ENCODE data around the gene ERCC6L2.

The ERCC6L2 gene

DNA sequence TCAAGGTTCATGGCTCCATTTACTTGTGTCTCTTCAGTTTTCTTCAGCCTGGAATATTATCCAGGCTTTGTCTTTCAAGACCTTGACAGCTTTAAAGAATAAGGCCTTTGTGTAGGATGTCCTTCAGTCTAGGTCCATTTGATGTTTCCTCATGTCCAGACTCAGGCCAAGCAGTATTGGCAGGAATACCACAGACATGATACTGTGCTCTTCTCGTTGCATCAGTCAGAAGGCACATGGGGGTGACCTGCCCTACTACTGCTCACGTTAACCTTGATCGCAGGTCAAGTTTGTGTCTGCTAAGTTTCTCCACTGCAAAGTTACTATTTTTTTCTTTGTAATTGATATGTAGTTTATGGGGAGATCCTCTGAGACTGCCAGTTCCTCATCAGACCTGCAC lies 88.2 kb downstream of the ERCC6L2 start:
- Mint-ChIP-seq H3K9me3 (ENCODE audit: low read depth) (peaks cover 13% of the 10 kb centered on the region), H3K27ac (no peak overlapping the region), H3K27me3 (no peaks in the 10 kb centered on the region), H3K4me3 (no peak overlapping the region), H3K4me1 (ENCODE audit: low read depth) (peaks cover 2% of the 10 kb centered on the region), H3K36me3 (peaks cover 20% of the 10 kb centered on the region)

DNA sequence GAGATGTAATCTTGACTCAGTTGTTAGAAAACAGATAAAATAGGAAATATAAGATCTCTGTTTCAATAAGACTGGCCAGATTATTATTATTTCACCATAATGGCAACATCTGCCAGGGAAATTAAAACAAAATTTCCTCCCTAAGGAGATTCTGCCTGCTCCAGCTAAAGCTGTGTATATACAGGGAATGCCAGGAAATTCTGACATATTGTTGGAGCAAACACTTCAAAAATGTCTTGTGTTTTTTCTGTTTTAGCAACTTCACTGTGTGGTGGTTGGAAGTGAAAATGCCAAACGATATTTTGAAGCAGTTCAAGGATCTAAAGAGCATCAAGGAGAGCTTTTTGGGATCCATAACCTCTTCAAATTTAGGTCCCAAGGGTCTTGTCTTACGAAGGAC lies 90.8 kb downstream of the ERCC6L2 start:
- H3K27me3 Mint-ChIP-seq: no peaks in the 10 kb centered on the region
- H3K27ac Mint-ChIP-seq: no peak overlapping the region
- H3K9me3 Mint-ChIP-seq (ENCODE audit: low read depth): peaks cover 3% of the 10 kb centered on the region
- H3K36me3 Mint-ChIP-seq: peaks cover 13% of the 10 kb centered on the region
- no peaks in the 10 kb centered on the region for H3K4me1 Mint-ChIP-seq (ENCODE audit: low read depth)
- no peak overlapping the region for H3K4me3 Mint-ChIP-seq

DNA sequence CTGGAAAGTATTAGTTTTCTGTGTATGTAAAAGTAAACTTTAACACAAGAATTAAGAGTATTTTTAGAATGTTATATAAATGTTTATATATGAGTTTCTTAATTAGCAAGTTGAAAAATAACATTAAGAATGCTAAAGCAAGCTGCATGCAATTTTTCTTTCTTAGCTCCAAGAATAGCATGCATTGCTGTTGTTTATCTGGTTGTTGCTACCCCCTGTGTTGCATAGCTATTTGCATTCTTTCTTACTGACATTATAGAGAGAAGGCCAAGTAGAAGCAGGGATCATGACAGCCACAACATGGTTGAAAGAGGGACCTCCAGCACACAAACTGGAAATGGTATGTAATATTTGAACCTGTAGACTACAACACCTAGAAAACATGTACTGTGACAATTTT lies 94.8 kb downstream of the ERCC6L2 start:
- no peak overlapping the region for H3K4me3 Mint-ChIP-seq
- no peak overlapping the region for H3K27ac Mint-ChIP-seq
- peaks cover 11% of the 10 kb centered on the region for H3K4me1 Mint-ChIP-seq (ENCODE audit: low read depth)
- H3K27me3 Mint-ChIP-seq: no peaks in the 10 kb centered on the region
- peaks cover 21% of the 10 kb centered on the region for H3K36me3 Mint-ChIP-seq
- no peaks in the 10 kb centered on the region for H3K9me3 Mint-ChIP-seq (ENCODE audit: low read depth)

DNA sequence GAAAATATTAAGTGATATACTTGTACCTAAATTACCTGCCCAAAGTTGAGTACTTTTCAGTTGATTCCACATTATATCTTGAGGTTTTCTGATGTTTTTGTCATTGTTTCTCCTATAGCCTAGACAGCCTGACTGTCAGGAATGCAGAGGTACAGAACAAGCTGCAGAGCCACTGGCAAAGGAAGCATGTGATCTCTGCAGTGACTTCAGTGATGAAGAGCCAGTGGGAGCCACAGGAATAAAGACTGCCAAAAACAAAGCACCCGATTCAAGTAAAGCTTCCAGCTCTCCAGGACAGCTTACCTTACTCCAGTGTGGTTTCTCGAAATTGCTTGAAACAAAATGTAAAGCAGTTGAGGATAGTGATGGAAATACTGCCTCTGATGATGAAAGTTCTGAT lies 96.3 kb downstream of the ERCC6L2 start:
- Mint-ChIP-seq H3K36me3 (peaks cover 28% of the 10 kb centered on the region), H3K27me3 (no peaks in the 10 kb centered on the region)

DNA sequence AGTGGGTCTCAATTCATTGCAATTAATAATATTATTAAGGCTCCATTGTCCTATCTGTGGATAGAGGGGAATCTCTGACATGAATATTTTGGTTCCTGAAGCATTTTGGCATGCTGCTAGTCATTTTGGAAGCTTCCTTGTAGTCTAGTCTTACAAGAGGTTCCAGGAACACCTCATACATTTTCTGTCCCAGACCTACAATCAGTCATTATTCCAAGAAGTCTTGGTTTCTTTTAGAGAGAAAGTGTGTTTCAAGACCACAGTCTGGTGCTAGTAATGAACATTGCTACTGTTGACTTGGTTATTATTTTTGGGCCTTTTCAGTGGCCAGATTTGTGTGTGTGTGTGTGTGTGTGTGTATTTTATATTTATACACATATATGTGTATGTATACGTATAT lies 98.9 kb downstream of the ERCC6L2 start:
- peaks cover 17% of the 10 kb centered on the region for H3K4me1 Mint-ChIP-seq (ENCODE audit: low read depth)
- H3K4me3 Mint-ChIP-seq: no peak overlapping the region
- no peaks in the 10 kb centered on the region for H3K9me3 Mint-ChIP-seq (ENCODE audit: low read depth)
- H3K27me3 Mint-ChIP-seq: no peaks in the 10 kb centered on the region
- H3K27ac Mint-ChIP-seq: no peak overlapping the region
- peaks cover 34% of the 10 kb centered on the region for H3K36me3 Mint-ChIP-seq

More for the DNA sequence above, 96.3 kb downstream of the ERCC6L2 start:
- H3K27ac Mint-ChIP-seq: peak overlapping the region; percentile 25
- no peaks in the 10 kb centered on the region for H3K9me3 Mint-ChIP-seq (ENCODE audit: low read depth)
- H3K4me1 Mint-ChIP-seq (ENCODE audit: low read depth): peaks cover 16% of the 10 kb centered on the region
- no peak overlapping the region for H3K4me3 Mint-ChIP-seq

DNA sequence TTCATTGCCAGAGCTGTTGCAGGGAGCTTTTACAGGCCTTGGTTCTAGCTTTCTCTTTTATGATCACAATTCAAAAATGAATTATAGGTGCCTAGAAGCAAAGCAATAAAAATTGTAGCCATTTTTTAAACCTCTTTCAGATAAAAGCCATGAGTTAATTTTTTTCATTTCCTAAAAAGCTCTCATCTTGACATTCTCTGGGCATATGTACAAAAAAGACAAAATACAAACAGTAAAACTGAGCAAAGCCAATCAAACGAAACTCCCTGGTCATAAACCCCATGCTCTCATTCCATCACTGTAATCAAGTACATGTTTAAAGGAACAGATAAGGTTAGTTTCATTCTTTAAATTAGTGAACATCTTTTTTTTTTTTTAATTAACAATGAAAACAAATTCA lies 101.9 kb downstream of the ERCC6L2 start:
- no peaks in the 10 kb centered on the region for H3K27me3 Mint-ChIP-seq
- H3K4me3 Mint-ChIP-seq: no peak overlapping the region
- no peaks in the 10 kb centered on the region for H3K9me3 Mint-ChIP-seq (ENCODE audit: low read depth)
- peaks cover 38% of the 10 kb centered on the region for H3K4me1 Mint-ChIP-seq (ENCODE audit: low read depth)
- peaks cover 32% of the 10 kb centered on the region for H3K36me3 Mint-ChIP-seq
- no peak overlapping the region for H3K27ac Mint-ChIP-seq

DNA sequence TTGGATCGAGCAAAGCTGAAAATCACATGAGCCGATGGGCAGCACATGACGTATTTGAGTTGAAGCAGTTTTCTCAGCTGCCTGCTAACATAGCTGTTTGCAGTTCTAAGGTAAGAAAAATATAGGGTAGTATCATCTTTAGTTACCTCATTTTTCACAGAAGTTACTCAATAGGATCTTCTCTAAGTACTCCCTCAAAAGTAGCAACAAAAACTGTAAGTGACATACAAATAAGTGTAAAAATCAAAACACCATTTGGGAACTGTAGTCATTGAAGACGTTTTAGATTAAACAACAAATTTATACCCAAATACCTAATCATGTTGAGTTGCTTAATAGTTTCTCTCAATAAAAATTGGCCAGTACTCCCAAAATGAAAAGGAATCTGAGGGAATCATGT lies 102.6 kb downstream of the ERCC6L2 start:
- no peak overlapping the region for H3K27ac Mint-ChIP-seq
- H3K9me3 Mint-ChIP-seq (ENCODE audit: low read depth): no peaks in the 10 kb centered on the region
- H3K4me1 Mint-ChIP-seq (ENCODE audit: low read depth): peaks cover 40% of the 10 kb centered on the region
- no peak overlapping the region for H3K4me3 Mint-ChIP-seq
- no peaks in the 10 kb centered on the region for H3K27me3 Mint-ChIP-seq
- H3K36me3 Mint-ChIP-seq: peaks cover 27% of the 10 kb centered on the region

DNA sequence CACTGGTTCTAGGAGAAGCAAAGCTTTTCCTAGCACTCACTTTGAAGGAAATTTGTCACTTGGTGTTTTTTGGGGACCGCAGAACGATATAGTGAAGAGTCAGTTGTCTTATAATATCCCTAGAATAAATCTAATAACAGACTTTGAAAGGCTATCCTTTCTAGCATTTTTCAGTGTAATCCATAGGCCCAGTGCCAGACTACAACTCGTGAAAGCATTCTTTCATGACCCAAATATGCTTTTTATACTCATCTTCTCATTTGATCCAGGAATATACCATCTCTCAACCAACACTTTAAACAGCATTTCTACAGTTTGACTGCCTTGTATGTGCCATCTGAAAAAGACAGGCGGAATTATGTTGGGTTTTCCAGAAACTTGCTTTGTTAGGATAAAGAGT lies 104.0 kb downstream of the ERCC6L2 start:
- no peak overlapping the region for H3K27ac Mint-ChIP-seq
- H3K36me3 Mint-ChIP-seq: peaks cover 25% of the 10 kb centered on the region
- no peaks in the 10 kb centered on the region for H3K27me3 Mint-ChIP-seq
- no peaks in the 10 kb centered on the region for H3K9me3 Mint-ChIP-seq (ENCODE audit: low read depth)
- peaks cover 39% of the 10 kb centered on the region for H3K4me1 Mint-ChIP-seq (ENCODE audit: low read depth)
- H3K4me3 Mint-ChIP-seq: no peak overlapping the region

DNA sequence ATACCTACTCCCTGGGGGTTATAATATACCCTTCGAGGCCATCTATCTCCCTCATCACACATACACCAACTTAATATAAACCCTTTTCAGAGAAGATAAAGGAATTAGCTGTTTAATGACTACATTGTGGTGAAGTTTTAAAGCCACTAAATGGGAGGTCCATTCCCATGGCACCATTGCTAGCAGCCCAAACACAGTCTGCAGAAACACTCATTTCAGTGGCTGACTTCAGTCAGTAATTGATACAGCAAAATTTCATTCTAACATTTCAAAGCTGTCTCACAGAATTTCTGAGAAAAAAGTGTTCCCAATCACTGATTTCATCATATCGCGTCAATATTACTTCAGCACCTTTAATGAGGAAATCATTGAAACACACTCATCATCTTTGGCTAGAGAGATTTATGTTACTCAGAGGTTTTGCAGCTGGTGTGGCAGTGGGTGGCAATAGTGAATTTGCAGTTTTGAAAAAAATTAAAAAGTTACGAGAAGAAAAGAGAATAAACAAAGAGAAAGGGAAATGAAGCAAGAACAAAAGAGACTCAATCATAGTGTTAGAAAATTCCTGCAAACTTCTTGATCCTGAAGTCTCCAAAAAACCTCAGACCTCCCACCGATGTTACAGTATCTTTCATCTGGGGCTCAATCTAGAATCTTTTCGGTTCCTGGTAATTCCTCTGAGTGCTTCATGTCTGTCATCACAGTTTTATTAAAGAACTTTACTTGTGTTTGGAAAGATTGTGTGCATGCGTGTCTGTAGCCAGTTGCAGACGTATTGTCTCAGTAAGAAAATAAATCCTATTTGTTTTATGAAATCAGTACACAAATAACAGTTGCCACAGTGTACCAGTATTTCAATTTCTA lies 105.0 kb downstream of the ERCC6L2 start:
- peak overlapping the region; percentile 24 for H3K27ac Mint-ChIP-seq
- peaks cover 27% of the 10 kb centered on the region for H3K36me3 Mint-ChIP-seq
- no peaks in the 10 kb centered on the region for H3K27me3 Mint-ChIP-seq
- no peak overlapping the region for H3K4me3 Mint-ChIP-seq
- no peaks in the 10 kb centered on the region for H3K9me3 Mint-ChIP-seq (ENCODE audit: low read depth)
- peaks cover 30% of the 10 kb centered on the region for H3K4me1 Mint-ChIP-seq (ENCODE audit: low read depth)

DNA sequence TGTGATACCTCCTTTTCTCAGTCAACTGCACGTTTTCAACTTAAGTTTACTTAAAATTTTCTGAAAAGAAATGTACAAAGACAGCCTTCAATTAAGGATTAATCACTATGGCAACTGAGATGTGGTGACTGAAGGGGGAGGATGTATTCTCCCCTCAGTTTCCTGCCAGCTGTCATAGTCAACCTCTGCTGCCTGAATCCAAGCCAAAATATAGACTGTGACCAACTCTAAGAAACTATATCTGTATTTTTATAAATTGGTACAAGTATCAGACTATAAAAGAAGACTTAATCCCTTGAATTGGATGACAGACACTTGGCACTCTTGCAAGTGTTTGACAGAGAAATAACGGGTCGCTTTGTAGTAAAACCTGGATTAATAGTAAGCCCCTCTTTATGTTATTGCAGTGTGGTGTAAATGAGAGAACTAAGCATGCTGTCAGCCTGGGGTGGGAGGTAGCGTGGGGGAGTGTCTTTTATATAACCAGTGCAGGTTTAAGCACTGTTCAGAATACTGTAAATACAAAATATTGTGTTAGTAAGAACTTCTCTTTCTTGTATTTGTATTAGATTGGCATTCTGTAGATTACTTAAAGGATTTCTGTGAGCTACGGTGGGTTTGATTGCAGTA lies 106.4 kb downstream of the ERCC6L2 start:
- no peaks in the 10 kb centered on the region for H3K27me3 Mint-ChIP-seq
- H3K4me3 Mint-ChIP-seq: peak overlapping the region; percentile 46
- peak overlapping the region; percentile 47 for H3K27ac Mint-ChIP-seq
- peaks cover 31% of the 10 kb centered on the region for H3K36me3 Mint-ChIP-seq
- H3K9me3 Mint-ChIP-seq (ENCODE audit: low read depth): no peaks in the 10 kb centered on the region
- H3K4me1 Mint-ChIP-seq (ENCODE audit: low read depth): peaks cover 27% of the 10 kb centered on the region

DNA sequence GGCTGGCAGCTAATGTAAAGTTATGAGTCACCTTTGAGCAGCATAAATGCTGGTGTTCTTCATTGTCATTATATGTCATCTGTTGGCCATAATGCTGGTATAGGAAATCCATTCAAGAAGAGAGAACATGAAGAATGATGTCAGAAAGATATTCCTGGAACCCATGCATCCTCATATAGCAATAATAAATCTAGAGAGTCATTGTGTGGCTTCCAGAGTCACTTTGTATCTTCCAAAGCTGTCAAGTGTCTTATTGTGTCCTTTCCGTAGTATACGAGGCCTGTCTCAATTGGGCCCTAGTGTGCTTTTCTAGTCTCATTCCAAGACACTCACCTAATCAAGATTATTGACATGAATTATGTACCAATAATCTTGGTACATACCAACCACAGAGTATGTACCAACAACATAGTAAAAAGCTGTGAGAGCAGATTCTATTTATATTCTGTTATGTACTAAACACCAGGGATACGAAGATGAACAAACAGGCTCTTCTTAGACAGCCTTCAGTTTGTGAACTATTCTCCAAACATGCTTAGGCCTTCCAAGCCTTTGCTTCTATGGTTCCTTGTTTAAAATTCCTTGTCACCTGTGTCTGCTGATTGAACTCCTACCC lies 110.1 kb downstream of the ERCC6L2 start:
- Mint-ChIP-seq H3K4me3 (no peak overlapping the region), H3K36me3 (peaks cover 28% of the 10 kb centered on the region), H3K9me3 (ENCODE audit: low read depth) (no peaks in the 10 kb centered on the region), H3K4me1 (ENCODE audit: low read depth) (peaks cover 20% of the 10 kb centered on the region), H3K27ac (no peak overlapping the region), H3K27me3 (no peaks in the 10 kb centered on the region)

DNA sequence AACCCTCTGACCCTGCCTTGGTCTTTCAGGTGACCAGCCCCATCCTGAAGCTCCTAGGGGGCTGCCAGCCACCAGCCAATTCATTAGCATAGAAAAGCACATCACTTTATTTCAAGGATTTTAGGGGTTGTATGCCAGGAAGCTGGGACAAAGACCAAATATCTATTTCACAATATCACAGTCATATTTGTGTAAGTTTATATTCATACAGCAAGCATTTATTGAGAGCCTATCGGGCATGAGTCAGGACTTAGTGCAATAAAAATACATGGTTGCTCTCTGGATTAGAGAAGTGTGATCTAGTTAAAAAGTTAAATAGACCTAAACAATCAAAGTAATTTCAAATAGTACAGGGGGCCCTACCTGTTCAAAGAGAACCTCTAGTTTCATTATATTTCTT lies 113.8 kb downstream of the ERCC6L2 start:
- Mint-ChIP-seq H3K27me3 (no peaks in the 10 kb centered on the region), H3K4me1 (ENCODE audit: low read depth) (peaks cover 19% of the 10 kb centered on the region), H3K4me3 (no peak overlapping the region), H3K27ac (no peak overlapping the region), H3K36me3 (peaks cover 32% of the 10 kb centered on the region), H3K9me3 (ENCODE audit: low read depth) (no peaks in the 10 kb centered on the region)

DNA sequence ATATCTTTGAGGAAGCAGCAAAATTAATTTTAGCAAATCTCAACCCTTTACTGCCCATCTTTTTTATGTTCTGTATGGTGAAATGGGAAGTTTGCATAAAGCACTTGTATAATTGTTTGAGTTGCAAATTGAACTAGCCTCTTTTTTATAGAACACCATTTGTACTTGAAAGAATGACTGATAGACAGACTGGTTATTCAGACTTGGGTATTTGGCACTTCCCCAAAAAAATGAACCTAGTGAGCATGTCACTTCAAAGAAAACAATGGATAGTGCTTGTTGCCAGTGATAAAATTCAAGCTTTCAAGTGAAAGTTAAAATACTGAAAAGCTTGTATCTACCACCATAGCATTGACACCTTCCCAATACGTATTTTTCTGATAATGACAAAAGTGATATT lies 115.8 kb downstream of the ERCC6L2 start:
- Mint-ChIP-seq H3K27me3 (no peaks in the 10 kb centered on the region), H3K4me1 (ENCODE audit: low read depth) (peaks cover 35% of the 10 kb centered on the region), H3K36me3 (peaks cover 31% of the 10 kb centered on the region), H3K27ac (no peak overlapping the region), H3K9me3 (ENCODE audit: low read depth) (no peaks in the 10 kb centered on the region), H3K4me3 (no peak overlapping the region)

DNA sequence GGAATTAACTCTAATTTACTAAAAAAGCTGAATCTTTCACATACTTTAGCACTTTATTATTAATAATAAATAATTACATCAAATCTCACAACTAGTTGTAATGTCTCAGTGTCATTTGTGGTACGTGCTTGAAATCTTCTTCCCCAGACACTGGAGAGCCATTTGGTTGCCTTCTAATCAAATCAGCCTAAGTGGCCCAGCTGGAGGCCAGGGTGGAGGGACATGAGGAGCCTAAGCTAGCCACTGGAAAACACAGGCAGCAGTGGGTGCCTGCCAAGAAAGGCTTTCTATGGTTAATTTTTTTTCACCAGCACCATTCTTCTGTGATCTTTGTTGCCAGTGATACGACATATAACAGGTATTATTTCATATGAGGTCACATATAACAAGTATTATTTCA lies 117.0 kb downstream of the ERCC6L2 start:
- H3K27me3 Mint-ChIP-seq: no peaks in the 10 kb centered on the region
- peaks cover 32% of the 10 kb centered on the region for H3K36me3 Mint-ChIP-seq
- no peaks in the 10 kb centered on the region for H3K9me3 Mint-ChIP-seq (ENCODE audit: low read depth)
- H3K4me3 Mint-ChIP-seq: no peak overlapping the region
- peak overlapping the region; percentile 95 for H3K27ac Mint-ChIP-seq
- peaks cover 37% of the 10 kb centered on the region for H3K4me1 Mint-ChIP-seq (ENCODE audit: low read depth)

DNA sequence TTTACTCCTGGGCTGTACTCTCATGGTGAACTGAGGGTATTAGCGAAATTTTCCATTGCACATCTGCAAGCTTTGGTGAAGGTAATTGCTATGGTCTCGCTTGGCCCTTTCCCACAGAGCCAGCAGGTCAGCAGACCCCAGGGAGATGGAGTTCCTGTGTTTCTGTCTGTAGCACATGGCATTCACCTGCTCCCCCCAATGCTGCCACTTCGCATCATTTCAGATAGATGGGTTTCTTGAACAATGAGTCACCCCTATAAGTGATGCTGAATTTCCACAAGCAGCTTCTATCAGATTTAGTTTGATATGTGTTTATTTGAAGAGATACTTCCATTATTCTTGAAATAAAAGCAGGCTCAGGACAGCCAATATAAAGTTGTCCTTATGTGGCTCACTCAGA lies 117.8 kb downstream of the ERCC6L2 start:
- Mint-ChIP-seq H3K4me1 (ENCODE audit: low read depth) (peaks cover 37% of the 10 kb centered on the region), H3K36me3 (peaks cover 29% of the 10 kb centered on the region), H3K4me3 (peak overlapping the region; percentile 52), H3K9me3 (ENCODE audit: low read depth) (no peaks in the 10 kb centered on the region), H3K27me3 (no peaks in the 10 kb centered on the region), H3K27ac (peak overlapping the region; percentile 95)
